Measurements from ENCODE around the gene RUSF1.
"Not testable (repeated sequence)": the region's sequence is repeated elsewhere in the genome, so short reads cannot be mapped to it uniquely, and the experiment has no call there.

RUSF1 gene

GRCh38 chr16:31525113-31525512 is 16.9 kb upstream of the RUSF1 start:
- DNase-seq (ENCODE audit: extremely low read depth, low read depth) = no peak
- TF ChIP-seq, protein P1, sequence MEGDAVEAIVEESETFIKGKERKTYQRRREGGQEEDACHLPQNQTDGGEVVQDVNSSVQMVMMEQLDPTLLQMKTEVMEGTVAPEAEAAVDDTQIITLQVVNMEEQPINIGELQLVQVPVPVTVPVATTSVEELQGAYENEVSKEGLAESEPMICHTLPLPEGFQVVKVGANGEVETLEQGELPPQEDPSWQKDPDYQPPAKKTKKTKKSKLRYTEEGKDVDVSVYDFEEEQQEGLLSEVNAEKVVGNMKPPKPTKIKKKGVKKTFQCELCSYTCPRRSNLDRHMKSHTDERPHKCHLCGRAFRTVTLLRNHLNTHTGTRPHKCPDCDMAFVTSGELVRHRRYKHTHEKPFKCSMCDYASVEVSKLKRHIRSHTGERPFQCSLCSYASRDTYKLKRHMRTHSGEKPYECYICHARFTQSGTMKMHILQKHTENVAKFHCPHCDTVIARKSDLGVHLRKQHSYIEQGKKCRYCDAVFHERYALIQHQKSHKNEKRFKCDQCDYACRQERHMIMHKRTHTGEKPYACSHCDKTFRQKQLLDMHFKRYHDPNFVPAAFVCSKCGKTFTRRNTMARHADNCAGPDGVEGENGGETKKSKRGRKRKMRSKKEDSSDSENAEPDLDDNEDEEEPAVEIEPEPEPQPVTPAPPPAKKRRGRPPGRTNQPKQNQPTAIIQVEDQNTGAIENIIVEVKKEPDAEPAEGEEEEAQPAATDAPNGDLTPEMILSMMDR (IDR thresholded peaks at IDR 0.05; ENCODE audit: low read depth, low read length) = no peak

DNA sequence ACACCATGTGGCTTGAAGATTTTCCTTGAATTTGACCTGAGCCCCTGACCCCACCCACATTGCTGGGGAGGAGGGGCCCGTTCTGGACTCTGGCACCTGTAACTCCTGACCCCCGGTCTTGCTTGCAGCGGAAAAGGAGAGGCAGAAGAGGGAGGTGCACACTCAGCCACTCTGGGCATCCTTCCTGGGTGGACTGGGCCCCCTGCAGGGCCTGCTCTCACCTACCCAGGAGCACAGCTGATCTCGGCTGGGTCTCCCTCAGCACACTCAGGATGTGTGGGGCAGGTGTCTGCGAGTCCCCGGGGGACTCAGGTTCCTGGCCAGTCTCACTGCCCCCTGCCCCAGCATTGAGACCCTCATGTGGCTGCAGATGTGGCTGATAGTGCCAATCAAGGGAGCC is 15.6 kb upstream of the RUSF1 start:
- DNase-seq (ENCODE audit: extremely low read depth, low read depth) = not testable (repeated sequence)

DNA sequence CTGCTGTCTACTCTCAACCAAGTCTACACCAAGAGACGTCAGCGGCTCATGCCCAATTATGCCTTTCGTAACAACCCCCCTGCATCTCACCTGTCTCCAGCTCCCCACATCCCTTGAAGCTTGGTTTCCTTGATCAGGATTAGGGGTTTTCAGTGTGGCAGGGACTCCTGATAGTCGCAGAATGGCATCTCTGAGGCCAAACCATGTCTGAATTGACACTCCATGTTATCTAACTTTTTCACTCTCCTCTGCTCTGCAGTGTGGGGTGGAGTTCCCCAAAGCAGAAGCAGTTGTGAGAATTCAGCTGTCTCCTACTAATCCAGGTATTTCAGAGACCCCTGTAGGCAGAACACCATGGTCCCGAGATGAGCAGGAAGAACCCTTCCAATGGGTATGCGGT is 13.9 kb upstream of the RUSF1 start:
- TF ChIP-seq, protein P1 (IDR thresholded peaks at IDR 0.05; ENCODE audit: low read depth, low read length) = no peak
- no peak for DNase-seq (ENCODE audit: extremely low read depth, low read depth)

DNA sequence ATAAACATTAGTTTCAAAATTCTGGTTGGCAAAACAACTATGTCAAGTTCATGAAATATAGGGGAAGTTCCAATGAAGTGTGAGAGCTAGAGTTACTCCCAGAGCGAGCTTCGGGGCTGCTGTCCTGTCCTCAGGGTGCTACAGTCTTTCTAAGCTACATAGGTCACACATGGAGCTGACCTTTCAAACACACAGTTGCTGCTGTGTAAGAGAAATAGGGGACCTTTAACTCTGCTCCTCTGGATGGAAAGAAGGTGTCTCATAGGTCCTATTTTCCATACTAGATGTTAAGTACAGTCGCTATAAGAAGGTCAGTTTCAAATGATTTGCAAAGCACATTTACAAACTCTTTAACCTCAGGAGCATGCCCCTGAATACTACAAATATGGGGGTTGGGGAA is 13.2 kb upstream of the RUSF1 start:
- TF ChIP-seq, protein P1 (IDR thresholded peaks at IDR 0.05; ENCODE audit: low read depth, low read length) = no peak
- no peak for DNase-seq (ENCODE audit: extremely low read depth, low read depth)

DNA sequence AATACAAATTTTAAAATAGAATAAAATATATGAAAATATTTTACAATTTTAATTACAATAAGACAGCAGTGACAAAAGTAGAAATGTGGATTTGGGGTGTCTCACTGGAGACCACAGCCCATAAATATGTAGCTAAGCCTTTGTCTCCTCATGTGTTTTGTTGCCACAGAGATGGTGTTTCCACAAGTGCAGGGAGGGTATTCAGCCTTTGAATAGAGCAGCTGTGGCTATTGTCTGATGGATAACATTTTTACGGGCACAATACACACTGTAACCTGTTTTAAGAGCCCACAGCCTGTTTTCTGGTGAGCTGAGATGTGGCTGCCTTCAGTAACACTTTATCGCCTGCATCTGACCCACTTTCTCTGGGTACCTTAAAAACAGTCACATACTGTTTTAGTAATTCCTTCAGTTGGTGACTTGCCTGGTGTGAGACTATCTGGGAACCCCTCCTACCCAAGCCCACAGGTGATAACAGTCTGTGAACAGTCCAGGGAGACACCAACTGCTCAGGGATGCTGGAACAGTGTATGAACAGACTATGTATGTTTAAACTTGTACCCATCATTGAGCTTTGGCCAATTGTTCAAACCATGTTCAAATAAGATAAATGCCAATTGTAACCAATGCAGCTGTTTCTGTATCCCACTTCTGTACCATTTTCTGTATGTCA is 11.7 kb upstream of the RUSF1 start:
- TF ChIP-seq, protein P1 (IDR thresholded peaks at IDR 0.05; ENCODE audit: low read depth, low read length) = no peak
- DNase-seq (ENCODE audit: extremely low read depth, low read depth) = no peak

DNA sequence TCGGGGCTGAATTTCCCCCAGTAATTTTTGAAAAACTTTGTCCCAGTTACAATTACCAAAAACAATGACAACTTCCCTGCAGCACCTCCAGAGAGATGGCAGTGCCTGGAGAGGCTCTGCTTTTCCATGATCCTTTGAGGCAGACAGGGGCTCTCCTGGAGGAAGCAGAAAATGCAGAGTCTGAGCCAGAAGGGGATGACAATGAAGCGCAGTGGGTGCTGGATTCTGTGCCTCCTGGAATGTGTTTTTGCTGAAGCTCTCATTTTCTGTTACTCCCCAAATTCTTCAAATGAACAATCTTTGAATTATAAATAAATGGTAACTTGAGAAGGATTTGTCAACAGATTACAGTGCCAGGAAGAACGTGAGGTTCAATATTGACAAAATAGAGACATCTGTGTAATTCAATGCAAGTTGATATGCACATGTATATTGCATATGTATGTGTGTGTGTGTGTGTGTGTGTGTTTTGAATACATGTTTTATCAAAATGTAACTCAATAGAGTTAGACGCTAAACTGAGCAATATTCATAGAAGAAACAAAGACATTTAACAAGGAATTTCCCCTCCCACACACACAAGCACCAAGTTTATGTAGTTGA is 9.7 kb upstream of the RUSF1 start:
- TF ChIP-seq, protein P1 (IDR thresholded peaks at IDR 0.05; ENCODE audit: low read depth, low read length) = no peak
- no peak for DNase-seq (ENCODE audit: extremely low read depth, low read depth)

DNA sequence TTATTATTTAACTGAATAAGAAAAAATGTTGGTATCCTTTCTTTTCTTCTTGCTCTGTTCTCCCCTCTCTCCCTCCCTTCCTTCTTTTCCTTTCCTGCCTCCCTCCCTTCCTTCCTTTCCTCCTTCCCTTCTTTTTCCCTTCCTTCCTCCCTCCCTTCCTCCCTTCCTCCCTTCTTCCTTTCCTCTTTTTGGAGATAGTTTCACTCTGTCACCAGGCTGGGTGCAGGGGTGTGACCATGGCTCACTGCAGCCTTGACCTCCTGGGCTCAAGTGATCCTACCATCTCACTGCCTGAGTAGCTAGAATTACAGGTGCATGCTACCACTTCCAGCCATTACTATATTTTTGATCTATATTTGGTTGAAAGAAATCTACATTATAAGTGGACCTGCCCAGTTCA is 5.7 kb upstream of the RUSF1 start:
- TF ChIP-seq, protein P1 (IDR thresholded peaks at IDR 0.05; ENCODE audit: low read depth, low read length) = no peak
- DNase-seq (ENCODE audit: extremely low read depth, low read depth) = no peak

GRCh38 chr16:31513126-31513525 is 4.9 kb upstream of the RUSF1 start:
- TF ChIP-seq, protein P1 (IDR thresholded peaks at IDR 0.05; ENCODE audit: low read depth, low read length) = no peak
- DNase-seq (ENCODE audit: extremely low read depth, low read depth) = no peak

Data from AG09319 (cell line).